ENCODE measurements around the gene RAPSN. TPM values are rescaled to one million over a fixed set of nuclear protein-coding genes. Genes with fewer than 3 reads are reported as not detected.

RAPSN gene
- under 1 TPM; 0.14 to 0.31 (median 0.21) TPM for polyA plus RNA-seq (ENCODE audit: insufficient read length in 4 of 4)

GRCh38 chr11:47448566-47449427 lies at the start of gene RAPSN:
RAPSN (minus strand) TSS chr11:47449136; CDS start chr11:47448964, 172 bp downstream.
- no peak for DNase-seq (ENCODE audit: low read depth in 4 of 4, low spot score in 3 of 4)

- DNase-seq (ENCODE audit: low read depth in 4 of 4, low spot score in 3 of 4): no peak
Measured at GRCh38 chr11:47498149-47498548, 49.2 kb upstream of the RAPSN start.

GRCh38 chr11:47496808-47497207 lies 47.9 kb upstream of the RAPSN start:
- no peak for DNase-seq (ENCODE audit: low read depth in 4 of 4, low spot score in 3 of 4)

GRCh38 chr11:47495856-47496217 lies 46.9 kb upstream of the RAPSN start:
- no peak for DNase-seq (ENCODE audit: low read depth in 4 of 4, low spot score in 3 of 4)

GRCh38 chr11:47495011-47495855 lies 46.3 kb upstream of the RAPSN start:
- no peak for DNase-seq (ENCODE audit: low read depth in 4 of 4, low spot score in 3 of 4)

GRCh38 chr11:47489395-47489755 lies 40.4 kb upstream of the RAPSN start:
- DNase-seq (ENCODE audit: low read depth in 4 of 4, low spot score in 3 of 4): no peak

GRCh38 chr11:47488674-47489394 lies 39.9 kb upstream of the RAPSN start:
- no peak for DNase-seq (ENCODE audit: low read depth in 4 of 4, low spot score in 3 of 4)

- no peak for DNase-seq (ENCODE audit: low read depth in 4 of 4, low spot score in 3 of 4)
Measured at GRCh38 chr11:47488111-47488510, 39.2 kb upstream of the RAPSN start.

- DNase-seq (ENCODE audit: low read depth in 4 of 4, low spot score in 3 of 4): no peak
Measured at GRCh38 chr11:47487421-47487820, 38.5 kb upstream of the RAPSN start.

- DNase-seq (ENCODE audit: low read depth in 4 of 4, low spot score in 3 of 4): no peak
Measured at GRCh38 chr11:47485107-47485506, 36.2 kb upstream of the RAPSN start.

GRCh38 chr11:47483457-47483856 lies 34.5 kb upstream of the RAPSN start:
- no peak for DNase-seq (ENCODE audit: low read depth in 4 of 4, low spot score in 3 of 4)

- DNase-seq (ENCODE audit: low read depth in 4 of 4, low spot score in 3 of 4): no peak
Measured at GRCh38 chr11:47480762-47481161, 31.8 kb upstream of the RAPSN start.

- DNase-seq (ENCODE audit: low read depth in 4 of 4, low spot score in 3 of 4): no peak
Measured at GRCh38 chr11:47478651-47479329, 29.9 kb upstream of the RAPSN start.

GRCh38 chr11:47477753-47478152 lies 28.8 kb upstream of the RAPSN start:
- DNase-seq (ENCODE audit: low read depth in 4 of 4, low spot score in 3 of 4): no peak

GRCh38 chr11:47477323-47477722 lies 28.4 kb upstream of the RAPSN start:
- DNase-seq (ENCODE audit: low read depth in 4 of 4, low spot score in 3 of 4): no peak

GRCh38 chr11:47470671-47471070 lies 21.7 kb upstream of the RAPSN start:
- no peak for DNase-seq (ENCODE audit: low read depth in 4 of 4, low spot score in 3 of 4)

GRCh38 chr11:47469361-47470179 lies 20.6 kb upstream of the RAPSN start:
- no peak for DNase-seq (ENCODE audit: low read depth in 4 of 4, low spot score in 3 of 4)

GRCh38 chr11:47468598-47469214 lies 19.8 kb upstream of the RAPSN start:
- no peak for DNase-seq (ENCODE audit: low read depth in 4 of 4, low spot score in 3 of 4)

GRCh38 chr11:47467357-47467756 lies 18.4 kb upstream of the RAPSN start:
- DNase-seq (ENCODE audit: low read depth in 4 of 4, low spot score in 3 of 4): no peak

Data from right renal pelvis (tissue), 4 donors.